ENCODE measurements around the gene PRR5L. TPM values are rescaled to one million over a fixed set of nuclear protein-coding genes. Genes with fewer than 3 reads are reported as not detected.

PRR5L gene
- total RNA-seq, 1 donor from 2014 or later, result 14.7 TPM

DNA sequence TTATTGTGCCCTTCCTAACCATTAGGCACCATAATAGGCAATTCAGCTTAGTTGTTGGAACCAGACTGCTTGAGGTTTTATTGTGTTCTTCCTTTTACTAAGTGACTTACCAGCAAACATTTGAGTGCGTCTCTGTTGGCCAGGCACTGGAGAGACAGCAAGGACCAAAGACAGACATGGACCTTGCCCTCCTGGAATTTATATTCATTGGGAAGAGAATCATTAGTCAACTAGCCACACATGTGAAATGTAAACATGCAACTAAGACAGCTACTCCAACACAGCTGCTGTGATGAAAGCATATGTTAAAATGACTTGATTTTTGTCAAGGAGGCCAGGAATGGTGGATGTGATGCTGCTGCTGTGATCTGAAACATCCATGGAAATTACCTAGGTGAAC, 107.6 kb downstream of the PRR5L start:
- H3K4me3 Mint-ChIP-seq, result no peak overlapping the region
- Histone ChIP-seq H3K27ac (no peak overlapping the region), H3K4me3 (no peak overlapping the region), H3K4me2 (no peak overlapping the region), H4K20me1 (ENCODE audit: low read depth) (no peaks in the 10 kb centered on the region), H3K9ac (no peak overlapping the region), H3K79me2 (ENCODE audit: low read depth) (no peaks in the 10 kb centered on the region), H3K36me3 (no peaks in the 10 kb centered on the region), H3F3A (ENCODE audit: low read depth) (no peaks in the 10 kb centered on the region), H2AFZ (replicated peaks) (no peak overlapping the region), H3K4me1 (no peaks in the 10 kb centered on the region), H3K27me3 (no peaks in the 10 kb centered on the region), H3K9me3 (ENCODE audit: low read depth) (no peaks in the 10 kb centered on the region)
- H3K27me3 Mint-ChIP-seq (ENCODE audit: insufficient read depth, low read depth), result no peaks in the 10 kb centered on the region
- peaks cover 28% of the 10 kb centered on the region for H3K36me3 Mint-ChIP-seq
- H3K27ac Mint-ChIP-seq, result no peak overlapping the region
- no peak for DNase-seq (ENCODE audit: low spot score)
- no peaks in the 10 kb centered on the region for H3K9me3 Mint-ChIP-seq
- TF ChIP-seq EZH2phosphoT487 (IDR thresholded peaks at IDR 0.05) (no peak), EZH2 (IDR thresholded peaks at IDR 0.05) (no peak)
- TF ChIP-seq, protein P1, sequence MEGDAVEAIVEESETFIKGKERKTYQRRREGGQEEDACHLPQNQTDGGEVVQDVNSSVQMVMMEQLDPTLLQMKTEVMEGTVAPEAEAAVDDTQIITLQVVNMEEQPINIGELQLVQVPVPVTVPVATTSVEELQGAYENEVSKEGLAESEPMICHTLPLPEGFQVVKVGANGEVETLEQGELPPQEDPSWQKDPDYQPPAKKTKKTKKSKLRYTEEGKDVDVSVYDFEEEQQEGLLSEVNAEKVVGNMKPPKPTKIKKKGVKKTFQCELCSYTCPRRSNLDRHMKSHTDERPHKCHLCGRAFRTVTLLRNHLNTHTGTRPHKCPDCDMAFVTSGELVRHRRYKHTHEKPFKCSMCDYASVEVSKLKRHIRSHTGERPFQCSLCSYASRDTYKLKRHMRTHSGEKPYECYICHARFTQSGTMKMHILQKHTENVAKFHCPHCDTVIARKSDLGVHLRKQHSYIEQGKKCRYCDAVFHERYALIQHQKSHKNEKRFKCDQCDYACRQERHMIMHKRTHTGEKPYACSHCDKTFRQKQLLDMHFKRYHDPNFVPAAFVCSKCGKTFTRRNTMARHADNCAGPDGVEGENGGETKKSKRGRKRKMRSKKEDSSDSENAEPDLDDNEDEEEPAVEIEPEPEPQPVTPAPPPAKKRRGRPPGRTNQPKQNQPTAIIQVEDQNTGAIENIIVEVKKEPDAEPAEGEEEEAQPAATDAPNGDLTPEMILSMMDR (IDR thresholded peaks at IDR 0.05), result no peak
- H3K4me1 Mint-ChIP-seq, result no peaks in the 10 kb centered on the region

DNA sequence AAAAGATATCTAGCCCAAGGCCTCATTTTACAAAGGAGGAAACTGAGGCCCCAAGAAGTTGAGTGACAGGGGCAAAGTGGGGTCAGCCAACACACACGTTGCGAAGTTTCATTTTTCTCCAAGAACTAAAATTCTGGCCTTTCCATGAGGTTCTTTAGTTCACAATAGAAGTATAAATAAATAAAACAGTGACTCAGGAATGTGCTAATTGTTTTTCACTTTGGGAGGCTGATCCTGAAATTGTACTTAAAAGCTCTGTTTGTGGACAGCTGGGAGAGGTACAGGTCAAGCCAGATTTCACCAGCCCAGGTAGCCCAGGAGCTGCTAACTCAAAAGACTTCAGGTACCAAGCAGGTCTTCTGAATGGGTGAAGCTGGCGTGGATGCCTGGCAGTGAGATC, 108.7 kb downstream of the PRR5L start:
- Histone ChIP-seq H3K36me3 (no peaks in the 10 kb centered on the region), H3K9me3 (ENCODE audit: low read depth) (no peaks in the 10 kb centered on the region), H3K4me1 (no peaks in the 10 kb centered on the region), H3K79me2 (ENCODE audit: low read depth) (no peaks in the 10 kb centered on the region), H3K27me3 (no peaks in the 10 kb centered on the region), H2AFZ (replicated peaks) (no peak overlapping the region), H3K9ac (no peak overlapping the region), H3F3A (ENCODE audit: low read depth) (no peaks in the 10 kb centered on the region), H3K4me2 (no peak overlapping the region), H4K20me1 (ENCODE audit: low read depth) (no peaks in the 10 kb centered on the region), H3K27ac (no peak overlapping the region), H3K4me3 (no peak overlapping the region)
- Mint-ChIP-seq H3K4me1 (no peaks in the 10 kb centered on the region), H3K36me3 (peaks cover 34% of the 10 kb centered on the region), H3K27me3 (ENCODE audit: insufficient read depth, low read depth) (no peaks in the 10 kb centered on the region), H3K27ac (no peak overlapping the region), H3K4me3 (no peak overlapping the region), H3K9me3 (no peaks in the 10 kb centered on the region)
- TF ChIP-seq, protein P1 (IDR thresholded peaks at IDR 0.05), result no peak
- no peak for TF ChIP-seq EZH2phosphoT487 (IDR thresholded peaks at IDR 0.05)
- no peak for TF ChIP-seq EZH2 (IDR thresholded peaks at IDR 0.05)
- DNase-seq (ENCODE audit: low spot score), result no peak

DNA sequence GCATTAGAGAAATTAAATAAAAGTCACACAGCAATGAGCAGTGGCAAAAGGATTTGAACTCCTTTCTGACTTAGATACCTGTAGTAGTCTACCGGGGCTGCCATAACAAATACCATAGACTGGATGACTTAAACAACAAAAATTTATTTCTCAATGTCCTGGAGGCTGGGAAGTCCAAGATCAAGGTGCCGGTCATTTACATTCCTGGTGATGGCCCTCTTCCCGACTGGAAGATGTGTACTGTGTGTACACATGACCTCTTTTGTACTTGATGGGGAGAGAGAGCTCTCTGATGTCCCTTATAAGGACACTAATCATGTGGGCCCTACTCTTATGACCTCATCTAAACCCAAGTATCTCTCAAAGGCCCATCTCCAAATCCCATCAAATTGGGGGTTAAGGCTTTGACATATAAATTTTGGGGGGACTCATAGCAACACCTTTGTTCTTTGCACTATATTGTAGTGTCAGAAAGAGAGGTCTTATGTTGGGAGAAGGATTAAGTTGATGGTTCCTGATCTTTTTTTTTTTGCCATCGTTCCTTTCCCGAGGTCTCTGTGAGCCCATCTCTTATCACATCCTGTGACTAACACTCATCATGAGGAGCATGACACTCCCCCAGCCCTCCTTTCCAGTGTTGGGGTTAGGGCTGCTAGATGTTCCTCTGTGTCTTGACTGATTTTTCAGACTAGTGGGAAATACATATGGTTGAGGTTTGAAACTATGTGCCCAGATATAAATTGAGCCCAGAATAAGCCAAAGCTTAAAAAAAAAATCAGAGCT, 109.7 kb downstream of the PRR5L start:
- H3K27me3 ChIP-seq, result no peaks in the 10 kb centered on the region
- no peaks in the 10 kb centered on the region for H3K36me3 ChIP-seq
- H3K4me3 ChIP-seq, result no peak overlapping the region
- H4K20me1 ChIP-seq (ENCODE audit: low read depth), result no peaks in the 10 kb centered on the region
- Mint-ChIP-seq H3K27ac (no peak overlapping the region), H3K36me3 (peaks cover 29% of the 10 kb centered on the region), H3K9me3 (no peaks in the 10 kb centered on the region), H3K4me3 (no peak overlapping the region), H3K4me1 (no peaks in the 10 kb centered on the region), H3K27me3 (ENCODE audit: insufficient read depth, low read depth) (no peaks in the 10 kb centered on the region)
- no peaks in the 10 kb centered on the region for H3K79me2 ChIP-seq (ENCODE audit: low read depth)
- no peak overlapping the region for H3K9ac ChIP-seq
- H3K4me1 ChIP-seq, result no peaks in the 10 kb centered on the region
- no peaks in the 10 kb centered on the region for H3F3A ChIP-seq (ENCODE audit: low read depth)
- TF ChIP-seq, protein P1 (IDR thresholded peaks at IDR 0.05), result no peak
- TF ChIP-seq EZH2 (IDR thresholded peaks at IDR 0.05) (no peak), EZH2phosphoT487 (IDR thresholded peaks at IDR 0.05) (no peak)
- H3K9me3 ChIP-seq (ENCODE audit: low read depth), result no peaks in the 10 kb centered on the region
- no peak overlapping the region for H2AFZ ChIP-seq (replicated peaks)
- no peak for DNase-seq (ENCODE audit: low spot score)
- H3K4me2 ChIP-seq, result no peak overlapping the region
- no peak overlapping the region for H3K27ac ChIP-seq

Measured in neural progenitor cell (in vitro differentiated cells).